GM18508 (cell line): Measurements from ENCODE around the gene MYO15B.

Experiments used
- ATAC-seq: cut with Tn5 transposase; IDR thresholded peaks from one replicate; pipeline ENCODE4 v1.9.1; 2021; ENCODE audit warnings: moderate number of reproducible peaks; ENCODE audit not compliant: insufficient read depth, unreplicated experiment

MYO15B gene

GRCh38 chr17:75557852-75558665, 29.5 kb upstream of the MYO15B start:
- no peak for ATAC-seq

DNA sequence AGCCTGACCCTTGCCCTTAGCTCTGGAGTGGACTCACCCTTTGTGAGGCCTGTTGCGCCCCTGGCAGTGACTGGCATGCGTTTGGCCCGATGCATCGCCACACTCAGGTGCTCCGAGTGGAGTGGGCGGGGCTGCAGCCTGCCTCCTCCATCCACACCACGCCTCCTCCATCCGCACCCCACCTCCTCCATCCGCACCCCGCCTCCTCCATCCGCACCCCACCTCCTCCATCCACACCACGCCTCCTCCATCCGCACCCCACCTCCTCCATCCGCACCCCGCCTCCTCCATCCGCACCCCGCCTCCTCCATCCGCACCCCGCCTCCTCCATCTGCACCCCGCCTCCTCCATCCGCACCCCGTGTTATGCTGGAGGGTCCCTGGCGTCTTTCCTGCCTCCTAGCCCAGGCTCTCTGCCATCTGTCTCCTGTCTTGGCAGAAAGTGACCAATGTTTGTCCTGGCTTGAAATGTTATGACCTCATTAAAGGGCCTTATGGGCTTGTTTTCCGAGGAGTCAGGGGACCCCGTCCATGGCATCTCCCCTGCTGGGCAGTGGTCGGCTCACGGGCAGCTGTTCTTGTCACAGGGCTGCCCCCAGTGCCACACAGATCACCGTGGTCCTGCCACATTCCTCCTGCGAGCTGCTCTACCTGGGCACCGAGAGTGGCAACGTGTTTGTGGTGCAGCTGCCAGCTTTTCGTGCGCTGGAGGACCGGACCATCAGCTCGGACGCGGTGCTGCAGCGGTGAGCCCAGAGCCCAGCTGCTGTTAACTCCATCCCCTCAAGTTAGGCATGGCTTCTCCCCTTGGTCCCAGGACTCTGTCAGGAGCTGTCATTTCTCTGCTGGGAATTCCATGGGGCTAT, 28.7 kb upstream of the MYO15B start:
- no peak for ATAC-seq

- ATAC-seq, result no peak
These were observed 27.6 kb upstream of the MYO15B start for GRCh38 chr17:75559958-75560533.

DNA sequence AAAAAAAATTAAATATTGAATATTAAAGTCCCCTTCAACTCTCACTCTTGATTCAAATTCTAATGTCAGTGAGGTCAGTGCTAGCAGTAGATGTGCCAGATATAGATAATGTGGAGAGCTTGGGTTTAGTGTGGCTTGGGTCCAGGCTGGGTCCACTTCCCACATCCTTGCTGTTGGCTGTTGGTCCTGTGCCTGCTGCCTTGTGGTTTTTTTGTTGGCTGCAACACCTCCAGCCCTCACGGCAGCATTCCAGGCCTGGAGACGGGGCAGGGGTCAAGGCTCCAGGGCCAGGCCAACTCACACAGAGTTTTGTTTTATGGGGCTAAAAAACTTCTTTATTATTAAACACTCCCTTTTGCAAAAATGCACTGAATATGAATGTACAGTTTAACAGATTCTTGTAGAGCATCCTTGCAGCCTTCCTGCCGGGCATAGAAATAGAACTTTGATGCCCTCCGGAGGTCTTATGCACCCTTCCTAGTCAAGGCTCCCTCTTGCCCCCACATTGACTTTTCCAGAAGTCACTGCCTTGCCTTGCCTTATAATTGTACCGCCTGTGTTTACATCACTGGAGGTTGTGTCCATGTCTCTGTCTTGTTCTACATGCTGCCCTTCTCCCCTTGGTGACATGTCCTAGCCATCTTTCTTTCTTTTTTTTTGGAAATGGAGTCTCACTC, 25.5 kb upstream of the MYO15B start:
- ATAC-seq, result no peak

DNA sequence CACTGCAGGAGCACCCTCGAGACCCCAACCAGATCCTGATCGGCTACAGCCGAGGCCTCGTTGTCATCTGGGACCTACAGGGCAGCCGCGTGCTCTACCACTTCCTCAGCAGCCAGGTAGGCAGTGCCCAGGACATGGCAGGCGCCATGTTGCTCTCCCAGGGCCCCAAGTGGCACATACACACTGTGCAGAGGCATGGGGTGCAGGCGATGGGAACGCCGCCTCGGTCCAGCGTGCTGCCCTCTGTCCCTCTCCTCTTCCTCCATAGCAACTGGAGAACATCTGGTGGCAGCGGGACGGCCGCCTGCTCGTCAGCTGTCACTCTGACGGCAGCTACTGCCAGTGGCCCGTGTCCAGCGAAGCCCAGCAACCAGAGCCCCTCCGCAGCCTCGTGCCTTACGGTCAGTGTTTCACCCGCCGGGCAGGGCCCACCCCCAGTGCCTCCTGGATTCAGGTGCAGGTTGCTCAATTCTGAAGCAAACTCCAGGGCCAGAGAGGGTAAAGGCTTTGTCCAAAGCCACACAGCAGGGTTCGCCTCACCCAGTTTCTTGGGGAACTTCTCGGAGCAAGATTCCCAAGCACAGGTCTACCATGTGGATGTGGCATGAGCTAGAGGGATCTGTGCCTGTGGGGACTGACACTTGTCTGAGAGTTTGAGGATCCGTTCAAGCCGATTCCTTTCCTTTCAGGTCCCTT, 24.4 kb upstream of the MYO15B start:
- no peak for ATAC-seq

DNA sequence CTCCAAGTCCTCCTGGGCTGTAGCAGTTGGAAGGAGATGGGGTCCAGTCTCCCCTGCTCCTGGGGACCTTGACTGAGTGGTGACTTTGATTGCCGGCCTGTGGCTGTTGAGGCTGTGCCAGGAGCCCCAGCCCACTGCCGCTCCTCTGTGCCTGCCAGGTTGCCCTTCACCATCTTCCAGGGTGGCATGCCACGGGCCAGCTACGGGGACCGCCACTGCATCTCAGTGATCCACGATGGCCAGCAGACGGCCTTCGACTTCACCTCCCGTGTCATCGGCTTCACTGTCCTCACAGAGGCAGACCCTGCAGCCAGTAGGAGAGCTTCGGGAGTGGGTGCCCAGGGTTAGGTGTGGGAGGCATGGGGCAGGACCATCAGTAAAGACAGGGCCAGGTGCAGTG, 23.4 kb upstream of the MYO15B start:
- ATAC-seq, result no peak

DNA sequence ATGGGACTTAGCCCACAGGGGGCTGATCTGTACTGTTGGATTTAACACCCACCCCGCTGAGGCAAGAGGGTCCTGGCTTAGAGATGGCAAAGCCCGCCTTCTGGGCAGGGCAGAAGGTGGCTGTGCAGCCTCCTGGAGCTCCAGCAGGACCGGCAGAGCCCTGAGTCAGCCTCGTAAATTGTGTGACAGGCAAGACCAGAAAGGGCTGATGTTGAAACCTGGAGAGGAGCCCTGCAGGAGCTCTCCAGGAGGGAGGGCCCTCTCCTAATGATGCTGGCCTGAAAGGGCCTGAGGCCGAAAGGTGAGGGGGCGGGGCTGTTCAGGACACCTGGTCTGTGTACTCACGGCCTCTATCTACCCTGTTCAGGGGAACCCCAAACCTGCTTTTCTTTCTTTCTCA, 22.5 kb upstream of the MYO15B start:
- no peak for ATAC-seq

GRCh38 chr17:75565618-75566017, 22.0 kb upstream of the MYO15B start:
- no peak for ATAC-seq

DNA sequence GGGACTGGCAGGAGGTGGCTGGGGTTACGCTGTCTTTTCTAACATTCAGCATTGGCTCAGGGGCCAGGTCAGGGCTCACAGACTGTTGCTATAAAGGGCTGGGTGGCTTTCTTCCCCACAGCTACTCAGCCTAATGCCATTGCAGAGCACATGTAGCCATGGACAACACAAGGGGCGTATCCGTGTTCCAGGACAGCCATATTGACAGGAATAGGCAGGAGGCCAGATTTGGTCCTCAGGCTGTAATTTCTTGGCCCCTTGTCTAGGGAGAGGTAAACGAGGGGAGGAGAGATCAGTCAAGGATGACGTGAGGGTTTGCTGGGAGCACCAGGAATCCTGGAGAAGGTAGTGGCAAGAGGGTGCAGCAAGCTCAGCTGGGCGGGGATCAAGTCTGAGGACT, 21.2 kb upstream of the MYO15B start:
- no peak for ATAC-seq

- no peak for ATAC-seq
These were observed 20.8 kb upstream of the MYO15B start for GRCh38 chr17:75566834-75567233.

GRCh38 chr17:75568412-75569255, 19.0 kb upstream of the MYO15B start:
- no peak for ATAC-seq

DNA sequence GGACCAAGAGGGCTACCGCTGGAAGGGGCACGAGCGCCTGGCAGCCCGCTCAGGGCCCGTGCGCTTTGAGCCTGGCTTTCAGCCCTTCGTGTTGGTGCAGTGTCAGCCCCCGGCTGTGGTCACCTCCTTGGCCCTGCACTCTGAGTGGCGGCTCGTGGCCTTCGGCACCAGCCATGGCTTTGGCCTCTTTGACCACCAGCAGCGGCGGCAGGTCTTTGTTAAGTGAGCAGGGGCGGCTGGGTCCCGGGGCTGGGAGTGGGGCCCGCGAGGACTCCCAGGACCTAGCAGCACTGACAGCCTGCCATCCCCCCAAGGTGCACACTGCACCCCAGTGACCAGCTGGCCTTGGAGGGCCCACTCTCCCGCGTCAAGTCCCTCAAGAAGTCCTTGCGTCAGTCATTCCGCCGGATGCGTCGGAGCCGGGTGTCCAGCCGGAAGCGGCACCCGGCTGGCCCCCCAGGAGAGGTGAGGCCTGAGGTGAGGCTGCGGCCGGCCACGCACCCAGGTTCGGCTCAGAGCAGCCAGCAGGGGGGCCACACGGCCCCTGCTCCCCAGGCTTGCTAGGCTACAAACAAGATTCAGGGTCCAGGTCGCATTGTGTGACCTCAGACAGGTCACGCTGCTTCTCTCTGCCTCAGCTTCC, 17.4 kb upstream of the MYO15B start:
- ATAC-seq, result no peak

DNA sequence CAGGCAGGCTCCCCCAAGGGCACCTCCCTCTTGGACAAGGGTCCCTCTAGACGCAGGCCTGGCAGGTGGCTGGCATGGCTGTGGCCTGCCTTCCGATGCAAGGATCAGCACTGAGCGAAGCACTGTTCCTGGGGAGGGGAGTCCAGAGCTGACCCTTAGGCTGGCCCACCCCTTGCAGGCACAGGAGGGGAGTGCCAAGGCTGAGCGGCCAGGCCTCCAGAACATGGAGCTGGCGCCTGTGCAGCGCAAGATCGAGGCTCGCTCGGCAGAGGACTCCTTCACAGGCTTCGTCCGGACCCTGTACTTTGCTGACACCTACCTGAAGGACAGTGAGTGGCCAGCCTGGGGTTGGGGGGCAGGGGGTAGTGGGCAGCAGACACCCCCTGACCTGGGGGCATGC, 16.8 kb upstream of the MYO15B start:
- no peak for ATAC-seq

- no peak for ATAC-seq
These were observed 16.3 kb upstream of the MYO15B start for GRCh38 chr17:75571197-75571884.

GRCh38 chr17:75571885-75572215, 15.8 kb upstream of the MYO15B start:
- ATAC-seq, result no peak

GRCh38 chr17:75572713-75573539, 14.7 kb upstream of the MYO15B start:
- no peak for ATAC-seq

- no peak for ATAC-seq
These were observed 14.1 kb upstream of the MYO15B start for GRCh38 chr17:75573540-75573957.
